ENCODE results near the gene POLDIP2.

DNA sequence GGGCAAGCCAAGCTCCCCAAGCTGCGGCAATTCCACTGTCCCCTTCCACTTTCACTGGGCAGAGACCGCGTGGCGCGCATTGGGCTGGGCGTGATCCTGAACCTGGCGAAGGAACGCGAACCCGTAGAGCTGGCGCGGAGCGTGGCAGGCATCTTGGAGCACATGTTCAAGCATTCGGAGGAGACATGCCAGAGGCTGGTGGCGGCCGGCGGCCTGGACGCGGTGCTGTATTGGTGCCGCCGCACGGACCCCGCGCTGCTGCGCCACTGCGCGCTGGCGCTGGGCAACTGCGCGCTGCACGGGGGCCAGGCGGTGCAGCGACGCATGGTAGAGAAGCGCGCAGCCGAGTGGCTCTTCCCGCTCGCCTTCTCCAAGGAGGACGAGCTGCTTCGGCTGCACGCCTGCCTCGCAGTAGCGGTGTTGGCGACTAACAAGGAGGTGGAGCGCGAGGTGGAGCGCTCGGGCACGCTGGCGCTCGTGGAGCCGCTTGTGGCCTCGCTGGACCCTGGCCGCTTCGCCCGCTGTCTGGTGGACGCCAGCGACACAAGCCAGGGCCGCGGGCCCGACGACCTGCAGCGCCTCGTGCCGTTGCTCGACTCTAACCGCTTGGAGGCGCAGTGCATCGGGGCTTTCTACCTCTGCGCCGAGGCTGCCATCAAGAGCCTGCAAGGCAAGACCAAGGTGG lies 24.0 kb upstream of the POLDIP2 start:
- TF ChIP-seq CTCF (IDR thresholded peaks at IDR 0.05) (no peak), ZFX (IDR thresholded peaks at IDR 0.05; ENCODE audit: borderline replicate concordance) (no peak)

Measured in 22Rv1 (cell line).